Thyroid gland (tissue), 4 donors: ENCODE measurements around the gene DENND1A.

Experiments used
- CTCF ChIP-seq, 6 experiments: fragments of 200-600 bp in 3 of 6; fragments of 450-650 bp in 3 of 6; sonication (generic) in 3 of 6; IDR thresholded peaks; one replicate each; pipeline ENCODE4 v1.5.1; 2016 to 2019; ENCODE audit warnings: antibody characterized with exemption in 6 of 6, mild to moderate bottlenecking in 2 of 6, inconsistent platforms in 1 of 6, moderate library complexity in 1 of 6
- POLR2A ChIP-seq, 2 donors: fragments of 450-650 bp; IDR thresholded peaks; one replicate each; pipeline ENCODE4 v1.6.1; 2017; ENCODE audit warnings: antibody characterized with exemption in 2 of 2, mild to moderate bottlenecking in 2 of 2, moderate library complexity in 1 of 2

GRCh38 chr9:123735376-123735775 lies 194.6 kb downstream of the DENND1A start:
- TF ChIP-seq CTCF (IDR thresholded peaks at IDR 0.05) (no peak), POLR2A (IDR thresholded peaks at IDR 0.05) (no peak)
